OCI-LY3 (cell line): ENCODE data around the gene RERG.

ENCODE experiments used
- H2AFZ ChIP-seq: fragments of 200-600, 300-600 bp; shearing (Covaris generic); 2 replicates; pipeline ENCODE4 v1.6.0; 2014; ENCODE audit warnings: antibody characterized with exemption, low read depth, low read length
- H3K27ac ChIP-seq: fragments of 200-600, 300-600 bp; sonication (generic); 2 replicates; pipeline ENCODE4 v1.5.1; 2014; ENCODE audit warnings: mild to moderate bottlenecking, low read length, moderate library complexity, mixed read lengths
- H3K27me3 ChIP-seq: fragments of 200-600, 300-600 bp; sonication (generic); 2 replicates; pipeline ENCODE4 v1.6.1; 2014; ENCODE audit warnings: low read depth, low read length, mixed read lengths
- H3K36me3 ChIP-seq: fragments of 200-600, 300-600 bp; sonication (generic); replicated peaks from 2 replicates; pipeline ENCODE3; 2014; ENCODE audit warnings: low read depth, low read length, mixed read lengths
- H3K4me1 ChIP-seq: fragments of 300-600, 200-600 bp; sonication (generic); 2 replicates; pipeline ENCODE4 v1.6.1; 2014; ENCODE audit warnings: low read length, mixed read lengths
- H3K4me2 ChIP-seq: fragments of 200-600, 300-600 bp; sonication (generic); 2 replicates; pipeline ENCODE4 v1.6.1; 2014; ENCODE audit warnings: low read length, mixed read lengths
- H3K4me3 ChIP-seq: fragments of 300-600, 200-600 bp; sonication (generic); 2 replicates; pipeline ENCODE4 v1.5.1; 2014; ENCODE audit warnings: antibody characterized with exemption, mild to moderate bottlenecking, low read length, moderate library complexity
- H3K79me2 ChIP-seq: fragments of 300-600, 200-600 bp; shearing (Covaris generic); 2 replicates; pipeline ENCODE4 v1.6.1; 2014; ENCODE audit warnings: mild to moderate bottlenecking, low read length, mixed read lengths
- H3K9ac ChIP-seq: fragments of 300-600, 200-600 bp; shearing (Covaris generic); 2 replicates; pipeline ENCODE4 v1.6.0; 2014; ENCODE audit warnings: mild to moderate bottlenecking, low read length, moderate library complexity
- H3K9me3 ChIP-seq: fragments of 200-600, 300-600 bp; shearing (Covaris generic); 2 replicates; pipeline ENCODE4 v1.6.1; 2014; ENCODE audit warnings: low read length, mixed read lengths; ENCODE audit not compliant: insufficient read depth
- H4K20me1 ChIP-seq: fragments of 200-600, 300-600 bp; sonication (generic); 2 replicates; pipeline ENCODE4 v1.6.1; 2016; ENCODE audit warnings: low read length, mixed read lengths; ENCODE audit not compliant: insufficient read depth
- EZH2phosphoT487 ChIP-seq: fragments of 200-600 bp; shearing (Covaris generic); IDR thresholded peaks from 2 replicates; pipeline ENCODE4 v1.6.1; 2018; ENCODE audit warnings: antibody characterized with exemption, mixed run types, low read depth
- TF ChIP-seq, protein P1 (sequence below): fragments of 200-600, 300-600 bp; sonication (generic); IDR thresholded peaks from 2 replicates; pipeline ENCODE4 v1.5.1; 2014; ENCODE audit warnings: antibody characterized with exemption, low read length, low read depth

The RERG gene

DNA sequence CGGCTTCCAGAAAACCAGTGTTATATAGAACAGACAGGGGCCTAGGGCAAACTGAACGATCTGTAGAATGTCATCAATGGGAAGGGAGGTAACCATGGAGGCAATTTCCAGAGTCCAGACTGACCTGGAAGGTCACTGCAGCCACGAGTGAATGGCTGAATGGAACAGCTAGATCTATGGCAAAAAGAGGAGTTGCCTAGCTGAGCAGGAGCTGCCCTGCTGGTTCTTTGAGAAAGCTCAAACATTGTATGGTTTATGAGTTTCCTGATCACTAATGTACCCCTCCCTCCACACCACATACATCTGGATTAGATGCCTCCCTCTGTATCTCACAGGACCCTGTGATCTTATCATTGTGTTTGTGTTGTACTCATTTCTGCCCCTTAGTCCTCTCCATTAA, 1.0 kb upstream of the RERG start:
- Histone ChIP-seq H2AFZ (no peak overlapping the region), H3K9me3 (no peaks in the 10 kb centered on the region), H3K27ac (no peak overlapping the region), H3K79me2 (no peaks in the 10 kb centered on the region), H3K4me3 (no peak overlapping the region), H3K4me2 (no peak overlapping the region), H3K27me3 (peaks cover 7% of the 10 kb centered on the region), H3K36me3 (no peaks in the 10 kb centered on the region), H4K20me1 (no peaks in the 10 kb centered on the region), H3K9ac (no peak overlapping the region), H3K4me1 (peaks cover 6% of the 10 kb centered on the region; the same call in 1 of the 2 replicates)
- TF ChIP-seq, protein P1, sequence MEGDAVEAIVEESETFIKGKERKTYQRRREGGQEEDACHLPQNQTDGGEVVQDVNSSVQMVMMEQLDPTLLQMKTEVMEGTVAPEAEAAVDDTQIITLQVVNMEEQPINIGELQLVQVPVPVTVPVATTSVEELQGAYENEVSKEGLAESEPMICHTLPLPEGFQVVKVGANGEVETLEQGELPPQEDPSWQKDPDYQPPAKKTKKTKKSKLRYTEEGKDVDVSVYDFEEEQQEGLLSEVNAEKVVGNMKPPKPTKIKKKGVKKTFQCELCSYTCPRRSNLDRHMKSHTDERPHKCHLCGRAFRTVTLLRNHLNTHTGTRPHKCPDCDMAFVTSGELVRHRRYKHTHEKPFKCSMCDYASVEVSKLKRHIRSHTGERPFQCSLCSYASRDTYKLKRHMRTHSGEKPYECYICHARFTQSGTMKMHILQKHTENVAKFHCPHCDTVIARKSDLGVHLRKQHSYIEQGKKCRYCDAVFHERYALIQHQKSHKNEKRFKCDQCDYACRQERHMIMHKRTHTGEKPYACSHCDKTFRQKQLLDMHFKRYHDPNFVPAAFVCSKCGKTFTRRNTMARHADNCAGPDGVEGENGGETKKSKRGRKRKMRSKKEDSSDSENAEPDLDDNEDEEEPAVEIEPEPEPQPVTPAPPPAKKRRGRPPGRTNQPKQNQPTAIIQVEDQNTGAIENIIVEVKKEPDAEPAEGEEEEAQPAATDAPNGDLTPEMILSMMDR: no peak
- no peak for TF ChIP-seq EZH2phosphoT487

DNA sequence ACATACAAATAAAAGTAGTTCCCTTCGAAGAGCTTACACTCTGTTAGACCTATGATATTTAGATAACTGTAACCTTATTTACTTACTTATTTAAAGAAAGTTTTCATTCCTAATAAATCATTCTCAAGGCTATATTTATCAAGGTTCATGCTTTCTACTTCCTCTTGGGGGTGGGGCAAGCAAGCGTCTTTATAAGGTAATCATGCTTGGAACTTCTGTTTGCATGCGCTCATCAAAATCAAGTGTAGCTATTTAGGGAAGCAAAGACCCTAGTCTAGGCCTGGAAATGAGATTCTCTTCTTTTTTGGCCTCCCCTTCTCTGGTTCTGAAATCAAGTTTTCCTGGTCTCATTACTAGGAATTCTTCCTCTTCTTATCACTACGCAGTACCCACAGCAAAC, 766 bp downstream of the RERG start:
- no peak overlapping the region for H3K27ac ChIP-seq

DNA sequence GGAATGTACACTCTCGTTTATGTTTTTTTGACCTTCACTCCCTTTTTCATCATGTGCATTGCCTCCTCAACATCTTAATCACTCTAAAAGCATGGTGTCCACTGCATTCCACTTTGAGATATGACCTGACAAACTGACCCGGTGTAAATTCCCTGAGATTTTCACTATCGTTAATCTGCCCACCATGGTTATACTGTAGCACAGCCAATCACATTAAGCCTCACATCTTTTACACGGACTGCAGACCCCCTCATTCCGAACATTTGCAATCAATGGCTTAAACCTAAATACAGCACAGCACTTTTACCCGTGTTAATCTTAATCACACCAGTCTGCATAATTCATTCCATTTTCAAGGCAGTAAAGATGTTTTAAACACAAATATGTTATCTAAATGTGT, 2.4 kb downstream of the RERG start:
- Histone ChIP-seq H3K4me3 (no peak overlapping the region), H4K20me1 (no peaks in the 10 kb centered on the region), H3K27me3 (peaks cover 26% of the 10 kb centered on the region), H3K4me1 (peaks cover 6% of the 10 kb centered on the region; the same call in 1 of the 2 replicates), H3K79me2 (no peaks in the 10 kb centered on the region), H2AFZ (no peak overlapping the region), H3K27ac (no peak overlapping the region), H3K4me2 (no peak overlapping the region), H3K9me3 (no peaks in the 10 kb centered on the region), H3K9ac (no peak overlapping the region), H3K36me3 (no peaks in the 10 kb centered on the region)
- TF ChIP-seq, protein P1: no peak
- no peak for TF ChIP-seq EZH2phosphoT487

More for the DNA sequence above, 766 bp downstream of the RERG start:
- no peaks in the 10 kb centered on the region for H4K20me1 ChIP-seq
- no peaks in the 10 kb centered on the region for H3K9me3 ChIP-seq
- peaks cover 6% of the 10 kb centered on the region; the same call in 1 of the 2 replicates for H3K4me1 ChIP-seq
- H3K4me2 ChIP-seq: no peak overlapping the region
- H3K36me3 ChIP-seq: no peaks in the 10 kb centered on the region
- no peaks in the 10 kb centered on the region for H3K79me2 ChIP-seq
- H3K27me3 ChIP-seq: peaks cover 18% of the 10 kb centered on the region
- no peak overlapping the region for H2AFZ ChIP-seq
- no peak overlapping the region for H3K9ac ChIP-seq
- TF ChIP-seq, protein P1: no peak
- no peak for TF ChIP-seq EZH2phosphoT487
- H3K4me3 ChIP-seq: no peak overlapping the region

DNA sequence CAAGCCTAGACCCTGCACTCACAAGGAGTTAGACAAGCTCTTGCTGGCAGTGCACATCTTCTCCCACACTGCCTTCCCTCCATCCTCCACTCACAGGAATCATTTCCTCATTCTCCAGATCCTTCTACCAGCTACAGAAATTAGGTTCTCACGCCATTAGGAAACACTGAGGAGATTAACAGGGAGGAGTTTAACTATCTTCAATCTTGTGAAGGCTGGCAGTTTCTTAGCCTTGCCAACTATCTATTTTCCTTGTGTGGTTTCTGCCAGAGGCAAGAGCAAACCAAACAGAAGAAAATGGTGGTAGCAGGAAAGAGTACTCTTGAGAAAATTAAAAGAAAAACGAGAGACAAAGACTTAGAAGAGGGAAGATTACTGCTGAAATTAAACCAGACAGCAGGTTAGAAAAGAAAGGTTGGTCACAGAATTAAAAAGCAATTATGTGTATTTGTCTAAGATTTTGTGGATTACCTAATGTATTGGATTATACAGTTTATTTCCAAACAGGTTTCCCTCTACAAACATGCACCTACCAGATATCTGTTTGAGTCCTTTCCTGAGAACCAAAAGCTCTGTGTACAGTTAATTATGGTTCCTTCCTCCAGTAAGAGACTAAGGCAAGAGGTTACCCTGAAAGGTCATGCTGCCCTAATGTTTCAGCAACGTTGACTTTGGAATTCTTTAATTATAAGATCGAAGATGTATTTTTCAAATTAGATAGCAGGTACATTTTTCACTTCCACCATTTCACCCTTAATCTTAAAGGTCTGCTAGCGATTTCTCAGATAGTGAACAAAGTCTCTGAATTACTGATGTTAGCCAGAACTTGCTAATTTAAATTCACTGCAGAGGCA, 5.0 kb downstream of the RERG start:
- H3K4me3 ChIP-seq: no peak overlapping the region
- no peak overlapping the region for H3K9ac ChIP-seq
- TF ChIP-seq, protein P1: no peak
- no peak for TF ChIP-seq EZH2phosphoT487
- H3K79me2 ChIP-seq: no peaks in the 10 kb centered on the region
- H3K4me2 ChIP-seq: no peak overlapping the region
- H3K27me3 ChIP-seq: peaks cover 26% of the 10 kb centered on the region
- no peaks in the 10 kb centered on the region for H3K4me1 ChIP-seq
- no peaks in the 10 kb centered on the region for H3K36me3 ChIP-seq
- H2AFZ ChIP-seq: no peak overlapping the region
- H3K27ac ChIP-seq: no peak overlapping the region
- no peaks in the 10 kb centered on the region for H4K20me1 ChIP-seq
- H3K9me3 ChIP-seq: no peaks in the 10 kb centered on the region
